Measurements from ENCODE around the gene PICK1.

Gene PICK1

GRCh38 chr22:38097557-38098409, 40.6 kb downstream of the PICK1 start (continued):
- TF ChIP-seq PBX3 (CRISPR knock-in tag; IDR thresholded peaks at IDR 0.05) = no peak
- no peak for TF ChIP-seq ZBTB7A (tag by site-specific recombination; IDR thresholded peaks at IDR 0.05; ENCODE audit: low read depth)
- TF ChIP-seq PRDM10 (tag by site-specific recombination; IDR thresholded peaks at IDR 0.05) = no peak
- TF ChIP-seq SP3 (tag by site-specific recombination; IDR thresholded peaks at IDR 0.05) = peak; percentile 40
- TF ChIP-seq ZNF654 (tag by site-specific recombination; IDR thresholded peaks at IDR 0.05; ENCODE audit: low read depth) = no peak
- TF ChIP-seq ZNF391 (tag by site-specific recombination; IDR thresholded peaks at IDR 0.05; ENCODE audit: borderline replicate concordance, low read depth) = no peak
- TF ChIP-seq ZBTB49 (tag by site-specific recombination; IDR thresholded peaks at IDR 0.05; ENCODE audit: low read depth) = no peak
- peak; percentile 45; the same call in 1 of the 2 replicates for TF ChIP-seq EGR2 (tag by site-specific recombination; IDR thresholded peaks at IDR 0.05; ENCODE audit: low read depth)
- no peak for TF ChIP-seq ZNF426 (tag by site-specific recombination; IDR thresholded peaks at IDR 0.05)
- TF ChIP-seq ZNF266 (tag by site-specific recombination; IDR thresholded peaks at IDR 0.05; ENCODE audit: low read depth) = no peak
- TF ChIP-seq ZNF404 (tag by site-specific recombination; IDR thresholded peaks at IDR 0.05) = no peak
- TF ChIP-seq ZNF585B (tag by site-specific recombination; IDR thresholded peaks at IDR 0.05) = no peak
- TF ChIP-seq ZNF837 (tag by site-specific recombination; IDR thresholded peaks at IDR 0.05) = no peak

- POLR2A ChIA-PET = interaction anchor here (1.6 kb wide), 1 partner anchor 18 kb away, joined by 4 read pairs; no protein-coding TSS in a partner anchor
- Histone ChIP-seq H3K4me1 (ENCODE audit: control insufficient read depth, insufficient read depth, low read length) (no peaks in the 10 kb centered on the region; the same call in 1 of the 2 replicates), H3K27ac (ENCODE audit: extremely low read depth, low read depth, low read length) (no peak overlapping the region), H3K9me3 (ENCODE audit: control insufficient read depth, insufficient read depth, low read depth, low read length) (no peaks in the 10 kb centered on the region), H3K36me3 (ENCODE audit: control insufficient read depth in 2 of 2, insufficient read depth in 1 of 2, low read length in 2 of 2) (no peaks in the 10 kb centered on the region), H3K4me3 (ENCODE audit: low read depth, low read length) (no peak overlapping the region)
- TF ChIP-seq ATF2 (tag by site-specific recombination; IDR thresholded peaks at IDR 0.05; ENCODE audit: low read depth) = peak; percentile 85
- no peak for TF ChIP-seq ZSCAN4 (tag by site-specific recombination; IDR thresholded peaks at IDR 0.05)
- no peak for TF ChIP-seq ZSCAN5A (tag by site-specific recombination; IDR thresholded peaks at IDR 0.05)
- TF ChIP-seq ZNF629 (tag by site-specific recombination; IDR thresholded peaks at IDR 0.05) = peak; percentile 47; the same call in 1 of the 2 replicates
- CTCF ChIA-PET = interaction anchor here (0.7 to 4.0 kb wide), 7 partner anchors 16 to 75 kb away, joined by 3 to 25 read pairs (median 3); no protein-coding TSS in a partner anchor
These were observed 41.4 kb downstream of the PICK1 start for GRCh38 chr22:38098410-38099249.
